Chondrocyte (in vitro differentiated cells): Measurements from ENCODE around the gene MAFG. TPM values are rescaled to one million over a fixed set of nuclear protein-coding genes. Genes with fewer than 3 reads are reported as not detected.

Source experiments
- DNase-seq: peaks from one replicate; pipeline ENCODE4 v3.0.0; 2021; ENCODE audit warnings: mixed read lengths, low spot score
- H3K27ac Mint-ChIP-seq: one replicate; pipeline ENCODE4 v1.8.0; 2021; ENCODE audit warnings: mild to moderate bottlenecking, moderate library complexity, mixed read lengths; ENCODE audit not compliant: unreplicated experiment
- H3K27me3 Mint-ChIP-seq: 2 replicates; pipeline ENCODE4 v1.8.0; 2021; ENCODE audit warnings: low read depth, mixed read lengths
- H3K36me3 Mint-ChIP-seq: 2 replicates; pipeline ENCODE4 v1.8.0; 2021; ENCODE audit warnings: low read depth, mixed read lengths
- H3K4me1 Mint-ChIP-seq: 2 replicates; pipeline ENCODE4 v1.8.0; 2021; ENCODE audit warnings: low read depth, mild to moderate bottlenecking, mixed read lengths
- H3K4me3 Mint-ChIP-seq: one replicate; pipeline ENCODE4 v1.8.0; 2021; ENCODE audit warnings: mild to moderate bottlenecking, moderate library complexity, mixed read lengths; ENCODE audit not compliant: unreplicated experiment
- H3K9me3 Mint-ChIP-seq: 2 replicates; pipeline ENCODE4 v1.8.0; 2021; ENCODE audit warnings: low read depth, mixed read lengths
- CTCF ChIP-seq: fragments of 200-600 bp; sonication (generic); IDR thresholded peaks from 2 replicates; pipeline ENCODE4 v1.5.0; 2021; ENCODE audit warnings: antibody characterized with exemption, mild to moderate bottlenecking, moderate library complexity
- total RNA-seq: library from RNA; stranded (reverse); gene quantifications from 3 replicates; pipeline ENCODE4 v1.2.1, GENCODE V29; 2021

The MAFG gene
- total RNA-seq, 1 donor from 2014 or later: 38.1 TPM

DNA sequence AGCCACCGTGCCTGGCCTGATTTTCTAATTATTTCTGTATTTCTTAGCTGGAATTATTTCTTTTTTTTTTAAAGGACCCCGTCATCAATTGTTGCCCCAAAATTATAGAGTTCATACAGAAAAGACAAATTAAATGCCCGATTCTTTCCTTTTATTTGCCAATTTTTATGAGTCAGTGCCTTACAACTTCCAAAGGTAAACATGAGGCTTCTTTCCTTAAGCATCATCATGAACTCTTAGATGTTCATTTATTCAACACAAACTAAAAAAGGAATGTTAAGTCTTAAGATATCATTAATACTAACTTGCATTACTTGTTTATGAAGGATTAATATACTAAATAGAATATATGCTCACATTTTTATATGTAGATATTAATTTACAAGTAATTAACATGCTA is 49.2 kb downstream of the MAFG start:
- no peaks in the 10 kb centered on the region for H3K27me3 Mint-ChIP-seq
- DNase-seq: no peak
- no peaks in the 10 kb centered on the region for H3K9me3 Mint-ChIP-seq
- H3K27ac Mint-ChIP-seq: no peak overlapping the region
- H3K4me3 Mint-ChIP-seq: no peak overlapping the region
- TF ChIP-seq CTCF: no peak
- no peaks in the 10 kb centered on the region for H3K4me1 Mint-ChIP-seq
- peaks cover 7% of the 10 kb centered on the region for H3K36me3 Mint-ChIP-seq

GRCh38 chr17:81877569-81877968 is 50.0 kb downstream of the MAFG start:
- DNase-seq: no peak
- no peak for TF ChIP-seq CTCF
- Mint-ChIP-seq H3K27ac (no peak overlapping the region), H3K4me1 (peaks cover 4% of the 10 kb centered on the region), H3K4me3 (no peak overlapping the region), H3K9me3 (no peaks in the 10 kb centered on the region), H3K27me3 (no peaks in the 10 kb centered on the region), H3K36me3 (peaks cover 7% of the 10 kb centered on the region)

DNA sequence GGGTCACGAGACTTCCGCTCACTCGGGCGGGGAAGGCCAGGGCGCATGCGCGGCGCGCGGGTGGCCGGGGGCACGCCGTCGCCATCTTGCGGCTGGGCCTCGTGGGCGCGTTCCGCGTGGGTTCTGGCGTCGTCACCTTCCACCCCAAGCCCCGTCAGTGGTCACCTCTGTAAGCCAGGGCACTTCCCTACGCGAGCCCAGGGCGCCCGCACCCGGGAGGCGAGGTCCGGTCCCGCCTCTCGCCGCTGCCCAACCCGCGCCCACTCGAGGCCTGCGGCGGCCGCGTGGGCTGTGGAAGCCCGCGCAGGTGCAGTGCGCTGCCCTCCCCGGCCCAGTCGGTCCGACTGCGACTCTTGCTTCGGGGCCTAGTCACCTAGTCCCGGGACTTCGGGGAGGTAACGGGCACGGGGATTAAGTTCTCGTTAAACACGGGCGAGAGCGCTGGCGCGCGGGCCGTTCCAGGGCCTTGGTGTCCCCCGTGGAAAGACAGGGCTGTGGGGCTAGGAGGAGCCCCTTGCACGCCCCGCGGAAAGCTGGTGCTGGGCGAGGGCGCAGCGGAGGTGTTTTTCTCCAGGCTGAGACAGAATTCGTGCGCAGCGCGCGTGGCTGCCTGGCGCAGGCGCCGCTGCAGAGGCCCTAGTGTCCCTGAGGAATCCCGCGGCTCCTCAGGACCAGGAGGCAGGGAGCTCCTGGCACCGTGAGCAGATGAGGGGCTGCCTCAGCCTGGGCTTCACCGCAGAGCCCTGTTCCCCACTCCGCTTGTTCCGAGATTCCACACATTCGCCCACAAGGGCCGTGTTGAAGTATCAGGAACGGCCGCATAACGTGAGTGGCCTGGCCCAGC is 55.9 kb downstream of the MAFG start:
- Mint-ChIP-seq H3K9me3 (no peaks in the 10 kb centered on the region), H3K27ac (peak overlapping the region; percentile 94), H3K4me1 (peaks cover 47% of the 10 kb centered on the region), H3K36me3 (peaks cover 2% of the 10 kb centered on the region), H3K4me3 (peak overlapping the region; percentile 81), H3K27me3 (no peaks in the 10 kb centered on the region)
- DNase-seq: peak; percentile 97
- TF ChIP-seq CTCF: peak; percentile 67

GRCh38 chr17:81870981-81871386 is 56.6 kb downstream of the MAFG start, which contains the start of gene ARHGDIA:
Gene ARHGDIA (minus strand): TSS chr17:81871337. CDS start chr17:81869930, 1,407 bp downstream.
- no peak for TF ChIP-seq CTCF
- Mint-ChIP-seq H3K36me3 (peaks cover 2% of the 10 kb centered on the region), H3K27ac (peak within 1 kb of the TSS; percentile 94), H3K4me1 (peaks cover 49% of the 10 kb centered on the region), H3K9me3 (no peaks in the 10 kb centered on the region), H3K4me3 (peak within 1 kb of the TSS; percentile 81), H3K27me3 (no peaks in the 10 kb centered on the region)
- no peak for DNase-seq

DNA sequence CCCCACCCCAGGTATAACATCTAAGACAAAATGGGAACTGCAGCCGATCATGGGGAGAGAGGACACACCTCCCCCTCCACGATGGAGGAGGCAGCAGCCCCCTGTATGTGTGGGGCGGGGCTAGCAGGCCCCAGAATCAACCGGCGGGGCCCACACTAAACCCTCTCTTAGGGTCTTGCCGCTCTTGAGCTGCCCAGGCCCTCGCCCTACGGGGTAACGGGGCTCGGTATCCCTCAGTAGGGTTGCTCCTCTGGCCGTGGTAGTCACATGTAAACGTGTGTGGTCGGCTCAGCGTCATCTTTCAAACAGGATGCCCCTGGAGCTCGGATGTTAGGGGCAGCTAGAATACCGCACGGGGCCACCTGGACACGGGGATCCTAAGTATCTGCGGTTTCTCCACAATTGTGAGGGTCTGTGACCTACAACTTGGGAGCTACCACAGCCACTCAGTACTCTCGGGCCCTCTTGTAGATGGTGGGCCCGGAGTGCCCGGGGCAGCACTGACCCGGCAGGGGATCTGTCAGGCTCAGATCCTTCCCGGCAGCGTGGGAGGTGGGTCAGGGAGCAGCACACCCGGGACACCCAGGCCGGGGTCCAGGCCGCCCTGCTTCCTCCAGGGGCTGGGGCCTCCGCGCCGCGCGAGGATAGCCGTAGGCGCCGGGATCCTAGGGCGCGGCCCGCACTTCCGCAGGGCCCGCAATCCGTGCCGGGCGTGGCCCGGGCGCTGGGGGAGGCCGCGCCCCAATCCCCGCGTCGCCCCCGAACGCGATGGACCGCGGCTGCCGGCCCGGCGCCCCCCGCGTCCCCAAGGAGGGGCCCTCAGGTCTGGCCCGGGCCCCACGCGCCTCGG is 57.2 kb downstream of the MAFG start:
- Mint-ChIP-seq H3K9me3 (no peaks in the 10 kb centered on the region), H3K4me1 (peaks cover 54% of the 10 kb centered on the region), H3K27ac (peak overlapping the region; percentile 94), H3K4me3 (peak overlapping the region; percentile 81), H3K36me3 (peaks cover 2% of the 10 kb centered on the region), H3K27me3 (no peaks in the 10 kb centered on the region)
- TF ChIP-seq CTCF: no peak
- DNase-seq: no peak
